GM18861 (cell line): ENCODE measurements around the gene ANAPC16.
"Not testable (repeated sequence)": the region's sequence is repeated elsewhere in the genome, so short reads cannot be mapped to it uniquely, and the experiment has no call there.

Experiments
- ATAC-seq: cut with Tn5 transposase; IDR thresholded peaks from one replicate; pipeline ENCODE4 v1.9.1; 2021; ENCODE audit not compliant: unreplicated experiment

ANAPC16 gene

DNA sequence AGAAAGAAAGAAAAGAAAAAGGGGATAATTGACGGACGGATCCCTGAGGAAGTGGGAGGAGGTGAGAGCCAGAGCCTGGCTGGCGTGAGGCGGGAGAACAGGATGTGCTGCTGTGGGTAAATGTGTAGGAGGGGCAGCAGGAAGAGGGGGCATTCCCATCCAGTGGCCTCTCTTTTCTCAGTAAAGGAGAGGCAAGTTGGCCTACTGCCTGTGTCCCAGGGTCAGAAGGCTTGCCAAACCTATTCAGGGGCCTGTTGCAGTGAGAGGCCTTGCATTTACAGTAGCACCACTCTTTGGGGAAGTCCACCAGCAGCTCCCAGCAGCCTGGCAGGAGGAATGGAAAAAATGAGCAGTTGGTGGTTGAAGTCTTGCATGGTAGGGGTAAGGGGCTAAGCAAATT, 26.9 kb downstream of the ANAPC16 start:
- ATAC-seq: no peak

GRCh38 chr10:72243822-72244437, 28.1 kb downstream of the ANAPC16 start:
- no peak for ATAC-seq

GRCh38 chr10:72244573-72245038, 28.8 kb downstream of the ANAPC16 start:
- ATAC-seq: no peak

DNA sequence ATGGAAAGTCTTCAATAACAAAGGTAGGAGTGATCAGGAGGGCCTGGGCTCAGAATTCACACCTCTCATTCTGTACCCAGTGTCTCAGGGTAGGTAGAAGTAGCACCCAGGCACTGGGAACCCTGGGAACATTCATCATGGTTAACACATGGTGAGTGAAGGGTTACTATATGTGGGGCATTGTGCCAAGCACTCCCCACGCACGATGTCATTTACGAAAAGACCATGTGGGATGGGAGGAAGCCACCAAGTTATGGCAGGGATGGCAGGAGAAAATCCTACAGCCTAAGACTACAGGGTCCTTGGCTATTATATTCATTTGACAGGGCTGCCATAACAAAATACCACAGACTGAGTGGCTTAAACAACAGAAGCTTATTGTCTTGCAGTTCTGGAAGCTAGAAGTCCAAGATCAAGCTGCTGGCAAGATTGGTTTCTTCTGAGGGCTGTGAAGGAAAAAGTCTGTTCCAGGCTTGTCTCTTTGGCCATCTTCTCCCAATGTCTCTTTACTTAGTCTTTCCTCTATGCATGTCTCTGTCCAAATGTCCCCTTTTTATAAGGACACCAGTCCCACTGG, 30.2 kb downstream of the ANAPC16 start:
- no peak for ATAC-seq

DNA sequence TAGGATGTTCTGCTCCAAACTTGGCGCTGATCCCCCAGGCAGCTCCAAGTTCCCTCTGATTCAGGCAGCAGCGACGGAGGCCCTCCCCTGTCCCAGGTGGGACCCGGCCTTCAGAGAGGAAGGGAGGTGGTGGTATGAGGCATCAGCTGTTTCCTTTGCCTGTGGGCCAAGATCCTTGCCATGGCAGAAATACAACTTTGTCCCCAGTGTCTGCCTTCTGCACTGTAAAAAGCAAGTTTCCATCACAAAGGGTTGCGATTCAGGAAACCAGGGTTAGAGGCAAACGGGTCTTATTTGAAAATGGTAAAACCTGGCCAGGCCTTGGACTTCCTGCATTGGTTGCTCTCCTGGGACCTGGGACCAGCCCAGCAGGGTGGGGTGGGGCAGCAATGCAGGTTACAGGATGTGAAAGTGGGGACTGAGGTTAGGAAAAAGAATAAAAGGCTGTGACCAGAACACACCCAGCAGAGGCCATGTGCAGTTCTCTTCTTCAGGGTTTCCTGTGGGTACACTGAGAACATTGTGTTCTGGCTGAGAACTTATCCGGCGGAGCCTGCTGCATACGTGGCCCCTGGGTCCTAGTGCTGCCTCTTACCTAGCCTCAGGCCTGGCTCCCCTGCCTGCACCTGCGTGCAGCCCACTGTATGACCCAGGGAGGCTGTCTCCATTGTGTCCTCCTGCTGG, 32.8 kb downstream of the ANAPC16 start:
- ATAC-seq: peak; percentile 75

GRCh38 chr10:72249176-72249862, 33.5 kb downstream of the ANAPC16 start:
- ATAC-seq: not testable (repeated sequence)

- ATAC-seq: no peak
These were observed 34.9 kb downstream of the ANAPC16 start for GRCh38 chr10:72250666-72251065.

DNA sequence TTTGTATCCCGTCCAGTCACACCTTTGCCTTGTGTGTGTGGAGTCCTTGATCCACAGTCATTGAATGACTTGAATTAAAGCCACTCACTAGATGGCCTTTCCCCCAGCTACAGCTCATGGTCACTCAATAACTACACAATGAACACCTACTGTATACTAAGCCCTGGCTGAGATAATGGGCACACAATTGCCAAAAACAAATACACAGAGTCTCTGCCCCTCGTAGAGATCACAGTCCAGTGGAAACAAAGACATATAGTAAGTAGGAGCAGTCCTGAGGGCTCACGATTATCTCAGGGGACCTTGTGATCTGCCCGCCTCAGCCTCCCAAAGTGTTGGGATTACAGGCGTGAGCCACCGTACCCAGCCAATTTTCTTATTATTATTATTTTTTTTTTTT, 35.8 kb downstream of the ANAPC16 start:
- no peak for ATAC-seq

GRCh38 chr10:72252972-72253371, 37.2 kb downstream of the ANAPC16 start:
- ATAC-seq: no peak

GRCh38 chr10:72253578-72253977, 37.8 kb downstream of the ANAPC16 start:
- ATAC-seq: no peak

DNA sequence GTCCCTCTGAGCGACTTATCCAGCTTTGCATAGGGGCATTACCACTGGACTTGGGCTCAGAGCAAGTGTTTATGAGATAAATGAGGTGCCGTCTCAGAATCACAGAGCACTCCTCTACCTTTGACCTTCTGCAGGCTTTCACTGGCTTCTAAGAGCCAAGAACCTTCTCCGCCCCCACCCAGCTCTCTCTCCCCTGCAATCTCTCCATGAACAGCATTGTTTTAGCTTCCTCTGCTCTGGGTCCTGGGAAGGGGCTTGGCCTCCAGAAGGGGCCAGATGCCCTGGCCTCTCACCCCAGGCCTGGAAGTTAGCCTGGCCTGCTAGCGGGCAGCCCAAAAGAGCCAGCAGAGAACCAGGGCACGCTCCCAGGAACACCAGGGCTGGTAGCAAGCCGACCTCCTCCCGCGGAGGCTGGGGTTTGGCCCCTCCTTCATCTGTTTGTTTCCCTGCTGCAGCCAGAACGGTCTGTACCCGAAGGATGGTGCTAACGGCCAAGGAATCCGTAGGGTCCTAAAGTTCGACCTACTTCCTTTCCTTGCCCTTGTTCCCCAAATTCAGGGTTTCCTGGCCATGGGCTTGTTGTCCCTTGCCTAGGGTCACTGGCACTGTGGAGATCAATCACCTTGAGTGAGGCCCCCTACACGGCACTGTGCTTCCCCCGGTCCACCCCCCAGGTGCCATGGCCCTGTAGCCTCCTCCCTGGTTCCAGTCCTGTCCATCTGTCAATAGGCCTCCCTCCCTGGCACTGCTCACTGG, 39.2 kb downstream of the ANAPC16 start:
- no peak for ATAC-seq

DNA sequence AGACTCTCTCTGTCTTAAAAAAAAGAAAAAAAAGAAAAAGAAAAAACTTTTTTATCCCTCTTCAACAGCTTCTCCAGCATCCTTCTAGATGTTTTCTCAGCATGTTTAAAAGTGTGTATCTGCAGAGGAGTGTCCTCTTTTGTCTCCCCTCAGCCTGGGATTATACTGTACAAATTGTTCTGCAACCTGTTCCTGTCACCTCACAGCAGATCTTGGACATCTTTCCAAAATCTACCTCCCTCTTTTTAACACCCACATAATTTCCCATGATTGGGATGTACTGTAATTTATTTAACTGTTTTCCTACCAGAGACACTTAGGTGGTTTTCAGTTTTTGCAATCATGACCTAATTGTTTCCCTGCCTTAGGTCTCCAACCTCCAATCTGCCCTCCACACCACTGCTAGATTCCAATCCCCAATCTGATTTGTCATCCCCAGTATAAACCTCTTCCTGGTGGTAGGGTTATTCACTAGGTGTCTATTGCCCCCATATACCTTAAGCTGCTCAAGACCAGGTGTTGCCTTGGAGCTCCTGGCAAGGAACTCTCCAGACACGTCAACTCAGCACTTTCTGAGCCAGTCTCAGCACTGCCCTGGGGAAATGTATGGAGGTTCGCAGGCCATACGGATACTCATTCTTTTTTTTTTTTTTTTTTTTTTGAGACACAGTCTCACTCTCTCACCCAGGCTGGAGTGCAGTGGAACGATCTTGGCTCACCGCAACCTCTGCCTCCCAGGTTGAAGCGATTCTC, 40.3 kb downstream of the ANAPC16 start:
- ATAC-seq: no peak

DNA sequence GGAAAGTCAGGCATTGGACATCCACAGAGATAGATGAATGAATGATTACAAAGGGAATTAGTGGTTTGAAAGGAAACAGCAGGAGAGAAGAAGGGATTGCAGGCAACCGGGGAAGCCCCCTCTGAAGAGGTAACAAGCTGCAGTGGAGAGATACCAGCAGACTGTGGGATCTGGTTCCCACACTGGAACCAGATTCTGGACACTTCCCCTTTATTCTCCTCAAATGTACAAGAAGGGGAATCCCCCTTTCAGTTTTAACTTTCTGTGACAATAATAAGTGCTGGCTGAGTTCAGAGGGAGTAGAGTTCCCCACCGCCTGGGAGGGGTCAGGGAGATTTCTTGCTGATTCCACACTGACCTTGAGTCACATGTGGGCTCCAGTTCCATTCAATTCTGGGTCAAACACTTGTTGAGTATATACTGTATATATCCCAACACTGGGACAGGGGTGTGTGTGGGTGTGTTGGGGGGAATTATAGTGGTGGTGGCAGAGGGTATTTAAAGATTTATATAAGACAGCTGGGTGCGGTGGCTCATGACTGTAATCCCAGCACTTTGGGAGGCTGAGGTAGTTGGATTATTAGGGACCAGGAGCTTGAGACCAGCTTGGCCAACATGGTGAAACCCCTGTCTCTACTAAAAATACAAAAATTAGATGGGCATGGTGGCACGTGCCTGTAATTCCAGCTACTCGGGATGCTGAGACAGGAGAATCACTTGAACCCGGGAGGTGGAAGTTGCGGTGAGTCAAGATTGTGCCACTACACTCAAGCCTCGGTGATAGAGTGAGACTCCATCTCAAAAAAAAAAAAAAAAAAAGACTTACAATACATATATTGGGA, 41.5 kb downstream of the ANAPC16 start:
- no peak for ATAC-seq

DNA sequence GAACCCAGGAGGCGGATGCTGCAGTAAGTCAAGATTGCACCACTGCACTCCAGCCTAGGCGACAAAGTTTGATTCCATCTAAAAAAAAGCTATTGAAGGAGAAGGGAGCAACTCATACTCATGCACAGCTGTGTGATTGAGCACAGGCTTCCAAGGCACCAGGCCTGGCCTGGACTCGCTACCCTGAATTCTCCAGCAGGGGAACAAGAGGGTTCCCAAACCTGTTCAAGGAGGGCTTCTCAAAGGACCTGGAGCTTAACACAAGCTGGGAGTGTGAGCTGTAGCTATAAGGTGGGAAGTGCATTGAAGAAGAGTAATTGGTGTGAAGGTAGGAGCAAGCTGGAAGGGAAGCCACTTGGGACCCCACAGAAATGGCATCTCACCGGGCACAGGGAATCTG, 42.8 kb downstream of the ANAPC16 start:
- ATAC-seq: no peak

GRCh38 chr10:72259491-72260238, 43.9 kb downstream of the ANAPC16 start:
- ATAC-seq: no peak

DNA sequence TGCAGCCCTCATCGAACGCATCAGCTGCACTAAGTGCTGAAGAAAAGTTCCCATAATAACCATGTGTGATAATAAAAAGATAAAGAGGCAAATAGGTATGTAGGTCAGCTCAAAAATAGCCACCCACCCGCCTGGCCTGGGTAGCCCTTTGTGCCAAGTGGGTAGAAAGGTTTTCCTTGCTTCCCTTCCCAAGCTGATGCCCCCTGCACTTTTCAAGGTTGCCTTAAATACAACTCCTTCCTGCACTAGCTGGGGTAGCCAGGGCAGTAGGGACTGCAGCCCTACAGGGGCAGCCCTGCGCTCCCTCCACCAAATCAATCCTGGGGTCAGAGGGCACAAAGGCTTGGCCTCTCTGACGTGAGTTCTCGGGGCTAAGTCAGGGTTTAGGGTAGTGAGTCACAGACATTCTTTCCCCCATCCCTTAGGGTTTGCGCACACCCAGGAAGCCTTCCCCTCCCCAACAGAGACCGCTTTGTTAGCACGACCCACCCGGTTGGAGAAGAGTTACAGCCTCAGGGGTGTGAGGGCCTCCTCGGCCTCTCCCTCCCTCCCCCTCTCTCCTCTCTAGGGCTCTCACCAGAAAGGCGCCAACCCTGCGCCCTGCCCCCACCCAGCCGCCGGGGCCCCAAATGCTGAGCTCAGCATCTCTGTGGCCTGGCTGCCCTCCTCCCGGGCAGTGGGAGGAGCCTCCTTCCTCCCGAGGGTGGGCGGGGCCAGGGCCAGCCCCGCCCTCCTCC, 44.6 kb downstream of the ANAPC16 start:
- ATAC-seq: peak; percentile 53

GRCh38 chr10:72260976-72261783, 45.4 kb downstream of the ANAPC16 start:
- peak; percentile 39 for ATAC-seq
